ENCODE results near the gene SLC34A2.
"Not testable (repeated sequence)": the region's sequence is repeated elsewhere in the genome, so short reads cannot be mapped to it uniquely, and the experiment has no call there.

SLC34A2 gene, protein sequence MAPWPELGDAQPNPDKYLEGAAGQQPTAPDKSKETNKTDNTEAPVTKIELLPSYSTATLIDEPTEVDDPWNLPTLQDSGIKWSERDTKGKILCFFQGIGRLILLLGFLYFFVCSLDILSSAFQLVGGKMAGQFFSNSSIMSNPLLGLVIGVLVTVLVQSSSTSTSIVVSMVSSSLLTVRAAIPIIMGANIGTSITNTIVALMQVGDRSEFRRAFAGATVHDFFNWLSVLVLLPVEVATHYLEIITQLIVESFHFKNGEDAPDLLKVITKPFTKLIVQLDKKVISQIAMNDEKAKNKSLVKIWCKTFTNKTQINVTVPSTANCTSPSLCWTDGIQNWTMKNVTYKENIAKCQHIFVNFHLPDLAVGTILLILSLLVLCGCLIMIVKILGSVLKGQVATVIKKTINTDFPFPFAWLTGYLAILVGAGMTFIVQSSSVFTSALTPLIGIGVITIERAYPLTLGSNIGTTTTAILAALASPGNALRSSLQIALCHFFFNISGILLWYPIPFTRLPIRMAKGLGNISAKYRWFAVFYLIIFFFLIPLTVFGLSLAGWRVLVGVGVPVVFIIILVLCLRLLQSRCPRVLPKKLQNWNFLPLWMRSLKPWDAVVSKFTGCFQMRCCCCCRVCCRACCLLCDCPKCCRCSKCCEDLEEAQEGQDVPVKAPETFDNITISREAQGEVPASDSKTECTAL

DNA sequence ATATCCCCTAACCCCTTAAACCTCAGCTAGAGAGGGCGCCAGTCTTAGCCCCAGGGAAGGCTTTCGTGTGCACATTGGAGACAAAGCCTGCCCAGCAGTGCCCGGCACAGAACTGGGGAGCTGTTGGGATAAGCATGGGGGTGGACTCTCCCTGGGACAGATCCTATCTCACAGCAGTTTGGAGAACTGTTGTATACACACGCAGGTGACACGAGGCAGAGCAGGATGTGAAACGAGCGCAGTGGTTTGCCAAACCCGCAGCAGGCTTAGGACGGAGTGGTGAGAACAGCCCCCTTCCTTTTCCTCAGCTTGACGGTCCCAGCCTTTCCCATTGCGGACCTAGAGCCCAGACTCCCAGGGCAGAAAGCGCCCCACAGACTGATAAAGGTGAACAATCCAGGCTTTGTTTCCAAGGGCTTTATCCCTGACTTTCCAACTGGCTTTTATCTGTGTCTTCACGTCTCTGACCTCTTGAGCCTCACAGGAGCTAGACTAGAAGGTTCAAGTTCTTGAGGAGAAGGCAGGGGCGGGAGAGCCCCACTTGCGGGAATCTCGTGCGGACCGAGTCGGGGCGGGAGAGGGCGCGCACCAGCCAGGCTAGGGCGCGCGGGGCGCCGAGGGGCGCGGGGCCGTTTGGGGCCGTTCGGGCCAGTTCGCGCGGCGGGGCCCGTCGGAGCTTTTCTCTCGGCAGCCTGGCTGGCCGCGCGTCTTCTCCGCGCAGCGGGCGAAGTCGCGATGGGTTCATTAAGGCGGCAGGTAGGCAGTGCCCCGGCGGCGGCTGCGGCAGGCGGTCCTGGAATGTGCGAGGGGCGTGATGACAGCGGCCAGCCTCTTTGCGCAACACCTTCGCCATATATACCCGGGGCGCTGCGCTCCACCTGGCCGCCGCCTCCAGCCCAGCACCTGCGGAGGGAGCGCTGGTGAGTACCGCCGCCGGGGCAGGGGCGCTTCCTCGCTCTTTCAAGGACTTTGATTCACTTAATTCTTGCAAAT, at the start of gene SLC34A2:
Gene SLC34A2, plus strand, starts transcription at position 881 of the 993 bp plus-strand sequence. CDS start 6,650 bp downstream, outside the sequence.
- DNase-seq = no peak

DNA sequence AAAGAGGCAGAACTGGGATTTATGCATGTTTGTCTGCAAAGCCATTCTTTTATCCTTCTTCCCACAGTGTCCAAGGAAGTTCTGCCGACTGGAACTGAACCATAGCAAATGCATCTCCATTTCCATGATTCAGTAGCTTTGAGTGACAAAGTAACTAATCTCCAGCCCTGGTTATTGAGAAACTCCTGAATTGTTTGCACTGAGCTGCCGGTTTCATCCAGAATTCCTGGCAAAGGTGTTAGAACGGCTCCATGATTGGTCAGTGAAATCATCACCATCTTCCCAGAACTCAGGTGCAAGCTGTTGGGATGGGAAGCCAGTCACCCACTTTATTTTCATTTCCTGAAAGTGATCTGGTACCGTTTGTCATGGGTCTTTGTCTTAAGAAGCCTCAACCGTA, 47.0 kb upstream of the SLC34A2 start:
- DNase-seq = no peak

DNA sequence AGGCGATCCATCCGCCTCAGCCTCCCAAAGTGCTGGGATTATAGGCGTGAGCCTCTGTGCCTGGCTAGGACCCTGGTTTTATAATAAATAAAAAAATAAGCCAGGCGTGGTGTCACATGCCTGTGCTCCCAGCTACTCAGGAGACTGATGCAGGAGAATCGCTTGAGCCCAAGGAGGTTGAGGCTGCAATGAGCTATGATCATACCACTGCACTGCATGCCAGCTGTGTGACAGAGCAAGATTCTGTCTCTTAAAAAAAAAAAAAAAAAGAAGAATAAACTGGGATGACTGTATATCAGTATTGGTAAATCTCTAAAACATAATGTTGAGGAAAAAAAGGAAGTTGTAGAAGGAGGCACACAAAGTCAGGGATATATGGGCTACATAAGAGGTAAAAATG, 45.7 kb upstream of the SLC34A2 start:
- no peak for DNase-seq

DNA sequence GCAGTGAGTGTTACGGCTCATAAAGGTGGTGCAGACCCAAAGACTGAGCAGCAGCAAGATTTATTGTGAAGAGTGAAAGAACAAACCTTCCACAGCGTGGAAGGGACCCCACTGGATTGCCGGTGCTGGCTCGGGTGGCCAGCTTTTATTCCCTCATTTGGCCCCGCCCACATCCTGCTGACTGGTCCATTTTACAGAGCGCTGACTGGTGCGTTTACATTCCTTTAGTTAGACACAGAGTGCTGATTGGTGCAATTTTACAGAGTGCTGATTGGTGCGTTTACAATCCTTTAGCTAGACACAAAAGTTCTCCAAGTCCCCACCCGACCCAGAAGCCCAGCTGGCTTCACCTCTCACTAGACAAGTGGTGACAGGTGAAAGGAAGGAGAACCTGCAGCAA, 42.0 kb upstream of the SLC34A2 start:
- DNase-seq = not testable (repeated sequence)

DNA sequence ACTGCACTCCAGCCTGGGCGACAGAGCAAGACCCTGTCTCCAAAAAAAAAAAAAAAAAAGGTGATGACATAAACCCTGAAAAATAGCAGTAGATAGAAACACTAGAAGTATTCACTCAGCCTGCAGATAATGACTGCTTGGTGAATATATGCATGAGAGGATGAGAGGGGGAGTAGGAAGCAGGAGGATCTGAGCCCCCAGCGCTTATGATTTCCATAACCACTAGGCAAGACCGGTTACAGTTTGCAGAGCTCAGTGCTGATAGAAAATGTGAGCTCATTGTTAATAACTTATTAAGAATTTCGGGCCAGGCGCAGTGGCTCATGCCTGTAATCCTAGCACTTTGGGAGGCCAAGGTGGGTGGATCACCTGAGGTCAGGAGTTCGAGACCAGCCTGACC, 40.8 kb upstream of the SLC34A2 start:
- DNase-seq = no peak

DNA sequence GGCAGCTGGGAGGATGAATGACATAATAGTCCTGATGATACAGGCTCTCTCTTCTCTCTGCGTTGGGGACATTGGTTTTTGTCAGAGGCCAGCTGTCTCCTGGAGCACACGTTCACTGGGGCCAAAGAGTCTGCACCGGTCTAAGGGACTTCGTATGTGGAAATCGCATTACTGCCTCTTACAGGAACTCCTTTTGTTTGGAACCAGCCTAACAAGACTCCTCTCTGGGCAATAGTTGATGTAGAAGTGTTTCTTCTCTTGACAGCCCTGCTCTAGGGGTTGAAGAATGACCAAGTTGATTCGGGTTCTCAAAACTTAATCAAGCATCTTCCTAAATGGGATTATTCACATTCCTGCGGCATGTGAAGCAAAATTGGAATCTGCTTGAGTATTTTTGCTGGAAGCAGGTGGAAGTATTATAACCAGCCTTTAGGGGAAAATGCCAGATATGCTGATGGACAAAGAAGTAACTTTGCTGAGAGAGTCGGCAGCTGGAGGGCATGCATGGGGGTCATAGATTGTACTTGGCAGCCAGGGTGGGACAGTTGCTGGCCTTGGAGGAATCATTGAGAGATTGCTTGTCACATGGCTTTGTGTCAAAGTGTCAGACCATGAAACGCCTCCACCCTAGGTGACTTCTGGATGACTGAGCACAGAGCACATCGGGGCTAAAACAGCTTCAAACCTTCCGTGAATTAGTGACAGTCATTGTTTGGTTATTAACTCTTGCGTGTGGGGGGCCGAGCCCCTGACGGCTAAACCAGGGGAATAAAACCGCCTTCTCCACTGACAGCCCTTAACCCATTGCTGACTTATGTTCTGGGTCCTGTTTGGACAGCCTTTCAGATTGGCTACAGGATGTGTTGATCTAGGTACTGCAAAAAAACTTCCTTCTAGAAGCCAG, 34.4 kb upstream of the SLC34A2 start:
- DNase-seq = no peak

DNA sequence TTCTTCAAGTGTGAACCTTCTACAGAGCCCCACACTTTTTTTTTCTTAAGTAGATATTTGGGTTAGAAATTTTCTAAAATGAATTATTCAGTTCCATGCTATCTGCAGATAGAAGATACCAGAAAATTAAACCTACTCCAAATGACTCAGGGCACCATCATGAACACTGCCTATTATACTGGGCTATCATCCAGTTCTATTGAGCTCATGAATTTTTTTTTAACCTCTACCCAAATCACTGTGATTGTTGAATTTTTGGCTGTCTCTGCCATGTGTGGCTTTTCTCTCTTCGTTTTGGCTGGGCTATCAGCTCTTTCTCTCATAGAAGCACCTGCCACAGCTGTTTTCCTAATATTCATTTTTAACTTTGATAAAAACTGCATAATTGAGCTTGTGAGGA, 31.0 kb upstream of the SLC34A2 start:
- no peak for DNase-seq

DNA sequence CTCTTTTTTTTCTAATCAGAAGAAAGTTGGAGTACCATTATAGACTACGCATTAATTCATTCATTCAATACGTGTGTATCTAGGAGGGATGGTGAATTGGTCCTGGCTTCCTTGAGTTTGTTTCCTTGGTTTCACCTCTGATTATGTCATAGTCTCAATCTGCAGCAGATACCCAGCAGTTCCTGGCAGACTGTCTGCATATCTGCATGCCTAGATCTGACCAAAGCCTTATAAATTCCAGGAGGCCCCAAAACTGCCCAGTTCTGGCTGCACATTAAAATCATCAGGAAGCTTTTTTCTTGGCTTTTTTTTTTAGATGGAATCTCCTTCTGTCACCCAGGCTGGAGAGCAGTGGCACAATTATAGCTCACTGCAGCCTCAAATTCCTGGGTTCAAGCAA, 27.2 kb upstream of the SLC34A2 start:
- DNase-seq = no peak

DNA sequence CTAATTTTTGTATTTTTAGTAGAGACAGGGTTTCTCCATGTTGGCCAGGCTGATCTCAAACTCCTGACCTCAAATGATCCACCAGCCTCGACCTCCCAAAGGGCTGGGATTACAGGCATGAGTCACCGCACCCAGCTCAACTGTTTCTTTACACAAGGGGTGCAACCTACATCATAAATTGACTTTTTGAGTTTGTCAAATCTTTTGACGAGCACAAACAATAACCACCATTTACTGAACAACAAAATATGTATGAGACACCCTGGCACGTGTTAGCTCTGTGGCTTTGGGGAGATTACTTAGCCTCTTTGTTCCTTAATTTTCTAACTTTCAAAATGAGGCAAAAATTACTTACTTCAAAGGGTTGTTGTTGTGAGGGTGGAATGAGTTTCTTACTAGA, 23.5 kb upstream of the SLC34A2 start:
- no peak for DNase-seq

DNA sequence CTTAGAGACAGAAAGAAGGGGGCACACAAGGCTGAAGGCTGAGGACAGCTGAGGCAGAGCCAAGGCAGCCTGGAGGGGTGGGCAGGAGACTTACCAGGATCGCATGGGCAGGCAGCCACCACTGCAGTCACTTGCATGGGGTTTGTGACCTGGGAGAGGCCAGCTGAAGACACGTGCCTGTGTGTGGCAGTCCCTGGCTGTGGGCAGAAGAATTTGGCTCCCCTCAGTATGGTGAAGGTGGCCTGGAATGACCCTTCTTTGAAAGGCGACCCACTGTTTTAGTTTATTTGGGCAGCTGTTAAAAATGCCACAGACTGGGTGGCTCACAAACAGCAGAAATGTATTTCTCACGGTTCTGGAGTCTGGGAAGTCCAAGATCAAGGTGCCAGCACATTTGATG, 22.1 kb upstream of the SLC34A2 start:
- no peak for DNase-seq

DNA sequence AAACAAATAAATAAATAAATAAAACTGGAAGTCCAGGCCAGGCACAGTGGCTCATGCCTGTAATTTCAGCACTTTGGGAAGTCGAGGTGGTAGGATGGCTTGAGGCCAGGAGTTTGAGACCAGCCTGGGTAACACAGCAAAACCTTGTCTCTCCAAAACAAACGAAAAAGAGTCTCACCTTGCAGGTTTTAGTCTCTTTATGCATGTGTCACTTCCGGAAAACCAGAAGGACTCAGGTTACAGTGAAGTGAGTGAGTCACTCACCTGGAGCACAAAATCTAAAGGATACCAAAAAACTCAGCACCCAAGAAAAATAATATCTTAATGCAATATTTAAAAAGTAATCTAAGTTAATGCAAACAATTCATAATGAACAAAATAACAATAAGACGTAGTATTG, 20.1 kb upstream of the SLC34A2 start:
- no peak for DNase-seq

DNA sequence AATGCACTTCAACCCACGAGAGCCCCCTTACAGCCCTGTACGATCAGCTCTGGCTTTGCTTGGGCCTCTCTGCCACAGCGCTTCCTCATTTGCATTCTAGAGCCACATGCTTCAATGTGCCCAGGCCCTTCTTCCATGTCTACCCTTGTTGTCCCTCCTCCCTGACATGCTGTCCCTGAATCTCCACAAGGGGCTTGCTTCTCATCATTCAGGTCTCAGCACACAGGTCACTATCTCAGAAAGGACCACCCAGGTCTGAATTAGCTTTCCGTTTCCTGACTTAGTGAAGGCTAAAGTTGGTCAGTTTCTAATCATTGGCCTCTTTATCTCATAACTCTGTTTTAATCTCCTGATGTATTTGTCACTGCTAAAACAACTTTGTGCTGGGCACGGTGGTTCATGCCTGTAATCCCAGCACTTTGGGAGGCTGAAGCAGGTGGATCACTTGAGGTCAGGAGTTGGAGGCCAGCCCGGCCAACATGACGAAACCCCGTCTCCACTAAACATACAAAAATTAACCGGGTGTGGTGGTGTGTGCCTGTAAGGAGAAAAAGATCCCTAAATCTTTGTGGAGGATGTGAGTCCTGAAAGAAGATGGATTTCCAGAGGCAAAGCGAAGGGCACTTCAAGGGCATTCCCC, 17.9 kb upstream of the SLC34A2 start:
- DNase-seq = no peak

DNA sequence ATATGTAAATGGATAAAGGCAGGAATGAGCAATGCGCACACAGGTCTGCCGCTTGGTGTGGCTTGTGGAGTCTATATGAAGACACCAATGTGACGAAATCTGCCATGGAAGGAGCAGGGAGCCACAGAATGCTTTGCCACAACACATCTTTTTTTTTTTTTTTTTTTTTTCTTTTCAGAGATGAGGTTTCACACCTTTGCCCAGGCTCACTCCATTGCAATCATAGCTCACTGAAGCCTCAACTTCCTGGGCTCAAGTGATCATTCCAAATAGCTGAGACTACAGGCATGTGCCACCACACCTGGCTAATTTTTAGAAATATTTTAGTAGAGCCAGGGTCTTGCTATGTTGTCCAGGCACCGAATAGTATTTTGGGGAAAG, 17.4 kb upstream of the SLC34A2 start:
- no peak for DNase-seq

DNA sequence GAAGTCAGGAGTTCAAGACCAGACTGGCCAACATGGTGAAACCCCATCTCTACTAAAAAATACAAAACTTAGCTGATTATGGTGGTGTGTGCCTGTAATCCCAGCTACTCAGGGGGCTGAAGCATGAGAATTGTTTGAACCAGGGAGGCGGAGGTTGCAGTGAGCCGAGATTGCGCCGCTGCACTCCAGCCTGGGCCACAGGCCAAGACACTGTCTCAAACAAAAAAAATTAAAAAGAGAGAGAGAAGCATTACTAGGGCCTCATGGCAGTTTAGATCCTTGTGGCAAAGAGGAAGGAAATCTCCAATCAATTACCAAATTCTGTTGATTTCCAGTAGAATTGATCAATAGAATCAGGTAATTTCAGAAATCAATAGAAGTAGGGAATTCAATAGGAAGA, 16.8 kb upstream of the SLC34A2 start:
- DNase-seq = no peak

DNA sequence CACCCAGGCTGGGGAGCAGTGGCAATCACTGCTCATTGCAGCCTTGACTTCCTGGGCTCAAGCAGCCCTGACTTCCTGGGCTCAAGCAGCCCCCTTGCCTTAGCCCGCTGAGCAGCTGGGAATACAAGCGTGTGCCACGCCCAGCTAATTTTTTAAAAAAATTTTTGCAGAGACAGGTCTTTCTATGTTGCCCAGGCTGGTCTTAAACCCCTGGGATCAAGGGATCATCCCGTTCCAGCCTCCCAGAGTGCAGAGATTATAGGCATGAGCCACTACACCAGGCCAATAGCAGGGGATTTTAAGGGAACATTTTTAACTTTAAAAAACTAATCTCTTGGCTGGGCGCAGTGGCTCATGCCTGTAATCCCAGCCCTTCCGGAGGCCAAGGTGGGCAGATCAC, 5.3 kb upstream of the SLC34A2 start:
- DNase-seq = no peak

DNA sequence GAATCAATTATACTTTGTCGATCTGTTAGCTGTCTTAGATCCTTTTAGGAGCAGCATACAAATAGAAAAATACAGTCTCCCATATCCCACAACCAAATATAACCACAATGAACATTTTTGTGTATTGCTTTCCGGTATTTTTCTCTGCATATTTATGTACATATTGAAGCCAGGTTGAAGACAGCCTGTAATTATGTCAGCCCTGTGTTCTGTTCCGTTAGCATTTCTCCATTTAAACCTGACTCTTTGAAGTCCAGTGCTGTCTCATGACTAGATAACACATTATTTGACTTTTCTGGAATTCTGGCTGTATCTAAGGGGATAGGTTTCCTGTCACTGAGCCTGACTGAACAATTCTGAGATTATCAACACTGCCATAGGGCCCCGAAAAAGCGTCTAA, 4.0 kb upstream of the SLC34A2 start:
- DNase-seq = no peak

DNA sequence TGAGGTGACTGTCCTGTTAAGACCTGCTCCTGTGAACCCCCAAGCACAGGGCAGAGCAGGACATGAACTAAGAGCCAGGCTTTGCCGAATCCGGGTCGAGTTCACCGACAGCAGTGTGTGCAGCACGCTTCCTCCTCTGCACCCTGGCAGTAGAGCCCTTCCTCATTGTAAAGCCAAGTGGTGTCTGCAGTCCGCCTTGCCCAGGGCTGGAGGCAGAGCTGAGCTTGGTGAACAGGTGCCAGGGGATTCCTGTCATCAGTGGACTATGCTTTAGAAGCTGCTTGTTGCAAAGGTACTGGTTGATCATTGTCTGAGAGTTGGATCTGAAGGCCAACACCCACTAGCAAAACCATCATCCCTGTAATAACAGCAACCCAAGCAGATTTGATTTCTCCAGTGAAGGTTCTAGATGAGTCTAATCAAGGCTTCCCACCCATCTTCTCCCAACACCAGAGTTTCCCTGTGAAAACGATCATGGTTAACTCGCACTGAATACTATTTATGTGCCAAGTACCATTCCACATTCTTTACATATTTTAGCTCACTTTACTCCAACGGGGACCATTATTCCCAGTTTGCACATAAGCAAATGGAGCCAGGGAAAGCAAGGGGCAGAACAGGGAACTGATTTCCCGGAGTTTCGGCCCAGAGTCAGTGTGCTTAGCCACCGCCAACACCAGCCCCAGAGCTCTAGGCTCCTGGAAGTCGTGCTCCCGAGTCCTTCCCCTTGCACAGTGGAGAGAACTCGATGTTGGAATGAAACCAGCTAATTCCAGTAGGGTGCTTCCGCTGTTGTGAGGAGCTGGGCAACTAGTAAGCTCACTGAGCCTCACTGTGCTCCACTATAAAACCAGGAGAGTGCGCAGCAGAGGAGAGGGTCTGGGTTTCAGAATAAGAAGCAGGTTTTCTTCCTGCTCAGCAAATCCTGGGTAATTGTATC, 1.4 kb upstream of the SLC34A2 start:
- DNase-seq = peak; percentile 4

DNA sequence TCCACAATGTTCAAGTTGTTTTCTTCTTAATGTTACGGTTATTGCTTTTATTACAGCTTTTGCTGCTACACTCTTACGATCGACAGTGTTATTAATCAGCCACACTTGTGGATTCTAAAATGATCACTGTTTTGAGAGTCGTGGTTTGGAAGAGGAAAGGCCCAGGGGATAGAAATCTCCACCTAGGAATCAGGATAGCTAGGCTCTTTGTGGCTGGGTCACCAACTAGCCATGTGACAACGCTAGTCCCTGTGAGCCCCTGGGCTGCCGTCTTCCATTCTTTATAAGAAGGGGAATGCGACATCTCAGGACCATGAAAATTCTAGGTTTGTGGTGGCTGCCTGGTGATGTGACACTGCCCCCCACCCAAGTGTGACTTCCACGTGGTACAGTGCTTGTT, 380 bp downstream of the SLC34A2 start:
- no peak for DNase-seq

DNA sequence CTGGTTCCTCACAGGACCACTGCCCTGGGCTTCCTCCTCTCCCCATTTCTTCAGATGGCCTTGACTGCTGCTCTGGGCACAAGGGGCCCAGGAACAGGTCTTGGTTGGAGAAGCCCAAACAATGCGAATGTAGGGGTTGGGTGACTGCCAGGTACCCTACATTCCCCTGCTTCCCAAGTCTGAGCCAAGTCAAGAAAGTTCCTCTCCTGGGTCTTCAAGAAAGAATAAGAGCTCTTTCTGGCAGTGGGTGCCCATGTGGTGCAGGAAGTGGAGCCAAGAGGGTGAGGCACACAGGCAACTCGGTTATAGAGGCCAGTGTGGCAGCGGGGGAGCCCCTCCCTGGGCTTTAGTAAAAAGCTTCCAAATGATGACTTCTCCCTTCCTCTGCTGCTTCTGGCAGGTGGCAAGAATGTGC, 2.7 kb downstream of the SLC34A2 start:
- no peak for DNase-seq

DNA sequence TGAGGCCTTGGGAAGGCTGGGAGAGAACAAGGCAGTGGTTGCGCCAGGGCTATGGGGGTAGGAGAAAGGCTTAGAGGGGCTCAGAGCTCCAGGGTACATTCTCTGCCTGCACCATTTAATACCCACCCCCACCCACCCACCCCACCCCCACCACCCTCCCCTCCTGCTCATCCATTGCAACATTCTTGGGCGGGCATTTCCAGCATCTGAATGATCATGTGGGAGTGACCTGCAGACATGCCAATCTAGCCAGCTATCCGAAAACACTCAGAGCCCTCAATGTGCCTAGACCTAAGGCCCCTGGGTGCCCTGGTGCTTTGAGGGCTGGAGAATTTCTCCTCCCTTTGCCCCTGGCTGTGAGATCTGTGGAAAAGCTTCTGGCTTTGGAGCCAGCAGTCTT, 3.1 kb downstream of the SLC34A2 start:
- DNase-seq = no peak

DNA sequence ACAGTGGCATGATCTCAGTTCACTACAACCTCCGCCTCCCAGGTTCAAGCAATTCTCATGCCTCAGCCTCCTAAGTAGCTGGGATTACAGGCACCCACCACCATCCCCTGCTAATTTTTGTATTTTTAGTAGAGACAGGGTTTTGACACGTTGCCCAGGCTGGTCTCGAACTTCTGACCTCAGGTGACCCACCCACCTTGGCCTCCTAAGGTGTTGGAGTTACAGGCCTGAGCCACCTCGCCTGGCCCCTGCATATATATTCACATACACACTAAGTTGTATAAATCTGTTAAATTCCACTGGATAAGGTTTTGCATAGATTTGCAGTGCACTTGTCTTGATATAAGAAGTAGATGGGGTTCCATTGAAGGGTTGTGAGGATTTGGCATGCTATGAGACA, 5.8 kb downstream of the SLC34A2 start:
- DNase-seq = not testable (repeated sequence)
